Measurements from ENCODE around the gene VEZT.

GRCh38 chr12:95351748-95352147 lies 134.1 kb downstream of the VEZT start:
- no peak for TF ChIP-seq EZH2 (IDR thresholded peaks at IDR 0.05; ENCODE audit: low read length, missing control alignments)
- TF ChIP-seq CTCF (conservative IDR thresholded peaks at IDR 0.05 in 1 of 2, IDR thresholded peaks at IDR 0.05 in 1 of 2; ENCODE audit: low read depth in 1 of 2, low read length in 2 of 2), result no peak
